ENCODE measurements around the gene OPN4.

DNA sequence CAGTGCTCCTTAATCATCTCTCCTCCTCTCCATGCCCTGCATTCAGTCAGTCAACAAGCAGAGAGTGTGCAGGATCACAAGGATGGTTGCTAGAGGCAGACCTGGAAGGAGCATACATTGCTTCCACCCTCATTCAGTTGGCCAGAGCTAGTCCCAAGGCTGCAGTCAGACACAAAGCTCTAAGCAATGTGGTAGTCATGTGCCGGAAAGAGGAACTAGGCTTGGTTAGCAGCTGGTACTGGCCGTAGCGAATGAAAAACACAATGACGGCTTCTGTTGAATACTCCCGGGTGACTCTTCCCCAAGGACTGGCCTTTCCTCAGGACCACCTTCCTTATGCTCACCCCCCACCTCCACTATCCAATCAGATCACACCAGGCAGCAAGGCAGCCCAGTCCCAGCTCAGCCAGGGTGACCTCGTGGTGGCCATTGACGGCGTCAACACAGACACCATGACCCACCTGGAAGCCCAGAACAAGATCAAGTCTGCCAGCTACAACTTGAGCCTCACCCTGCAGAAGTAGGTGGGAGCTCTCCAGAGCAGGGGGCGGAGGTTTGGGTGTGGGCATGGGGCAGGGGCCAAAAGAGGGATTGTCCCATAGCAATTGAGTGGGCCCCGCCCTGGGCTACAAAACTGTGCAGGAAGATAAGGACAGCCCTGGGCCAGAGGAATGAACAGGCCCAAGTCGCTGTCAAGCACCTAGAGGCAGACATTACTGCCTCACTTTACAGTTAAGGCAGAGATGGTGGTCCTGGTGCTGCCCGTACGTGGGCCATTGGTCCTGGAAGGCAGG is 24.8 kb downstream of the OPN4 start:
- no peak for TF ChIP-seq POLR2A (IDR thresholded peaks at IDR 0.05)
- TF ChIP-seq, protein P1, sequence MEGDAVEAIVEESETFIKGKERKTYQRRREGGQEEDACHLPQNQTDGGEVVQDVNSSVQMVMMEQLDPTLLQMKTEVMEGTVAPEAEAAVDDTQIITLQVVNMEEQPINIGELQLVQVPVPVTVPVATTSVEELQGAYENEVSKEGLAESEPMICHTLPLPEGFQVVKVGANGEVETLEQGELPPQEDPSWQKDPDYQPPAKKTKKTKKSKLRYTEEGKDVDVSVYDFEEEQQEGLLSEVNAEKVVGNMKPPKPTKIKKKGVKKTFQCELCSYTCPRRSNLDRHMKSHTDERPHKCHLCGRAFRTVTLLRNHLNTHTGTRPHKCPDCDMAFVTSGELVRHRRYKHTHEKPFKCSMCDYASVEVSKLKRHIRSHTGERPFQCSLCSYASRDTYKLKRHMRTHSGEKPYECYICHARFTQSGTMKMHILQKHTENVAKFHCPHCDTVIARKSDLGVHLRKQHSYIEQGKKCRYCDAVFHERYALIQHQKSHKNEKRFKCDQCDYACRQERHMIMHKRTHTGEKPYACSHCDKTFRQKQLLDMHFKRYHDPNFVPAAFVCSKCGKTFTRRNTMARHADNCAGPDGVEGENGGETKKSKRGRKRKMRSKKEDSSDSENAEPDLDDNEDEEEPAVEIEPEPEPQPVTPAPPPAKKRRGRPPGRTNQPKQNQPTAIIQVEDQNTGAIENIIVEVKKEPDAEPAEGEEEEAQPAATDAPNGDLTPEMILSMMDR (IDR thresholded peaks at IDR 0.05), result no peak
